Right lobe of liver (tissue), 4 donors: Measurements from ENCODE around the gene TMC1.

Experiments used
- POLR2A ChIP-seq: fragments of 450-650 bp; IDR thresholded peaks from one replicate; pipeline ENCODE4 v1.6.1; 2017; ENCODE audit warnings: antibody characterized with exemption, mild to moderate bottlenecking
- TF ChIP-seq, protein P1 (sequence below), 4 donors: fragments of 200-600 bp in 3 of 4; fragments of 450-650 bp in 1 of 4; IDR thresholded peaks; one replicate each; pipeline versions ENCODE4 v1.5.1 to v1.8.0; 2016 to 2022; ENCODE audit warnings: antibody characterized with exemption in 4 of 4, mild to moderate bottlenecking in 2 of 4
- donor health status: DM: no; HTN: no; CAD: no.
- donor health status: DM: no; HTN: no; CAD: no.
- donor health status: DM: no; HTN: yes; CAD: no.

DNA sequence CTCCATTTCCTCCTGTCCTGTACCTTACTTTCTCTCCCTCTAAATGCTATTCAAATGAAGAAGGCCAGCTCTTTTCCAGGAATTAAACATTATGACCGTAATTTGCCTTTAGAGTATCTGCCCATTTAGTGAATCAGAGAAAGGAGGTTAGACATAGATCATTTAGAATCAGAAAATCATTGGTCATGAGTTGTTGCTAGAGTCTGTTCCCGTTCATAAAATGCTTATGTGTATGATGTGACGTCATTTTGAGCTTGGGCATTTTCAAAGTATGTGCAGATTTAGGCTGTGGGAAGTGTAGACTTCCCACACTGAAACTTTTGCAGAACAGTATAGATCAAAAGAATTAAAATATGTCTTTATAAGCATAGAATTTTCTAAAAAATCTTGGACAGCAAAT lies 268.5 kb downstream of the TMC1 start:
- TF ChIP-seq, protein P1, sequence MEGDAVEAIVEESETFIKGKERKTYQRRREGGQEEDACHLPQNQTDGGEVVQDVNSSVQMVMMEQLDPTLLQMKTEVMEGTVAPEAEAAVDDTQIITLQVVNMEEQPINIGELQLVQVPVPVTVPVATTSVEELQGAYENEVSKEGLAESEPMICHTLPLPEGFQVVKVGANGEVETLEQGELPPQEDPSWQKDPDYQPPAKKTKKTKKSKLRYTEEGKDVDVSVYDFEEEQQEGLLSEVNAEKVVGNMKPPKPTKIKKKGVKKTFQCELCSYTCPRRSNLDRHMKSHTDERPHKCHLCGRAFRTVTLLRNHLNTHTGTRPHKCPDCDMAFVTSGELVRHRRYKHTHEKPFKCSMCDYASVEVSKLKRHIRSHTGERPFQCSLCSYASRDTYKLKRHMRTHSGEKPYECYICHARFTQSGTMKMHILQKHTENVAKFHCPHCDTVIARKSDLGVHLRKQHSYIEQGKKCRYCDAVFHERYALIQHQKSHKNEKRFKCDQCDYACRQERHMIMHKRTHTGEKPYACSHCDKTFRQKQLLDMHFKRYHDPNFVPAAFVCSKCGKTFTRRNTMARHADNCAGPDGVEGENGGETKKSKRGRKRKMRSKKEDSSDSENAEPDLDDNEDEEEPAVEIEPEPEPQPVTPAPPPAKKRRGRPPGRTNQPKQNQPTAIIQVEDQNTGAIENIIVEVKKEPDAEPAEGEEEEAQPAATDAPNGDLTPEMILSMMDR (IDR thresholded peaks at IDR 0.05): no peak
- no peak for TF ChIP-seq POLR2A
